Stimulated activated CD8-positive, alpha-beta memory T cell treated with anti-CD3 and anti-CD28 coated beads, Interleukin-12 subunit alpha, Interleukin-12 subunit beta, amount 100 ng/mL, for 4 hours (primary cell): Measurements from ENCODE around the gene ETFDH.
"Not testable (repeated sequence)": the region's sequence is repeated elsewhere in the genome, so short reads cannot be mapped to it uniquely, and the experiment has no call there.

ENCODE experiments used
- DNase-seq: peaks from one replicate; pipeline ENCODE4 v3.0.0-alpha.2; 2020; ENCODE audit warnings: low read depth

Gene ETFDH

GRCh38 chr4:158678767-158679166, 6.7 kb downstream of the ETFDH start:
- DNase-seq = no peak

GRCh38 chr4:158681629-158682028, 9.5 kb downstream of the ETFDH start:
- DNase-seq = no peak

- no peak for DNase-seq
Measured at GRCh38 chr4:158682066-158682465, 10.0 kb downstream of the ETFDH start.

- no peak for DNase-seq
Measured at GRCh38 chr4:158688813-158689212, 16.7 kb downstream of the ETFDH start.

- no peak for DNase-seq
Measured at GRCh38 chr4:158704274-158704673, 32.2 kb downstream of the ETFDH start.

- no peak for DNase-seq
Measured at GRCh38 chr4:158710814-158711213, 38.7 kb downstream of the ETFDH start.

- DNase-seq = not testable (repeated sequence)
Measured at GRCh38 chr4:158712622-158713021, 40.5 kb downstream of the ETFDH start.

- no peak for DNase-seq
Measured at GRCh38 chr4:158714937-158715336, 42.8 kb downstream of the ETFDH start.

- DNase-seq = no peak
Measured at GRCh38 chr4:158715802-158716201, 43.7 kb downstream of the ETFDH start.

GRCh38 chr4:158721680-158722079, 49.6 kb downstream of the ETFDH start:
- DNase-seq = no peak

GRCh38 chr4:158722291-158722916, 50.3 kb downstream of the ETFDH start:
- no peak for DNase-seq

- DNase-seq = peak; percentile 79
Measured at GRCh38 chr4:158722917-158723793, 51.1 kb downstream of the ETFDH start, which contains the start of gene PPID. Gene PPID (minus strand): TSS chr4:158723396. CDS start chr4:158723288, 108 bp downstream.

GRCh38 chr4:158724637-158725036, 52.5 kb downstream of the ETFDH start:
- DNase-seq = no peak

GRCh38 chr4:158726633-158727032, 54.5 kb downstream of the ETFDH start:
- DNase-seq = no peak

GRCh38 chr4:158728236-158728635, 56.1 kb downstream of the ETFDH start:
- DNase-seq = no peak

- peak; percentile 4 for DNase-seq
Measured at GRCh38 chr4:158729716-158730559, 57.8 kb downstream of the ETFDH start.

GRCh38 chr4:158738866-158739265, 66.8 kb downstream of the ETFDH start:
- DNase-seq = no peak

GRCh38 chr4:158739600-158739999, 67.5 kb downstream of the ETFDH start:
- no peak for DNase-seq

- no peak for DNase-seq
Measured at GRCh38 chr4:158741326-158742021, 69.4 kb downstream of the ETFDH start.

- DNase-seq = not testable (repeated sequence)
Measured at GRCh38 chr4:158746537-158746936, 74.4 kb downstream of the ETFDH start.

GRCh38 chr4:158750379-158750778, 78.3 kb downstream of the ETFDH start:
- DNase-seq = no peak
